Measurements from ENCODE around the gene RANBP9.

RANBP9 gene

GRCh38 chr6:13591205-13591921 lies 120.3 kb downstream of the RANBP9 start:
- DNase-seq: no peak

- no peak for DNase-seq
Measured at GRCh38 chr6:13590574-13591153, 121.0 kb downstream of the RANBP9 start.

GRCh38 chr6:13589801-13590200 lies 121.8 kb downstream of the RANBP9 start:
- no peak for DNase-seq

- no peak for DNase-seq
Measured at GRCh38 chr6:13586603-13587542, 124.8 kb downstream of the RANBP9 start.

- peak; percentile 43 for DNase-seq
Measured at GRCh38 chr6:13581700-13582229, 129.9 kb downstream of the RANBP9 start.

- DNase-seq: no peak
Measured at GRCh38 chr6:13579911-13580310, 131.7 kb downstream of the RANBP9 start.

- DNase-seq: no peak
Measured at GRCh38 chr6:13577926-13578325, 133.7 kb downstream of the RANBP9 start.

GRCh38 chr6:13576017-13576416 lies 135.6 kb downstream of the RANBP9 start:
- no peak for DNase-seq

GRCh38 chr6:13575377-13575775 lies 136.3 kb downstream of the RANBP9 start:
- DNase-seq: no peak

GRCh38 chr6:13574571-13575376 lies 136.9 kb downstream of the RANBP9 start, which contains the start of gene SIRT5:
Gene SIRT5, plus strand, starts transcription at chr6:13574601. Its CDS starts 9,510 bp downstream, at chr6:13584111.
- peak; percentile 94 for DNase-seq

GRCh38 chr6:13574149-13574570 lies 137.5 kb downstream of the RANBP9 start:
- peak; percentile 98 for DNase-seq

GRCh38 chr6:13573669-13574110 lies 137.9 kb downstream of the RANBP9 start:
- DNase-seq: peak; percentile 48

GRCh38 chr6:13572951-13573654 lies 138.5 kb downstream of the RANBP9 start:
- DNase-seq: no peak

- no peak for DNase-seq
Measured at GRCh38 chr6:13572240-13572639, 139.4 kb downstream of the RANBP9 start.

Data from NCI-H82 (cell line).